Aorta (tissue), 5 donors: ENCODE measurements around the gene APBA3. TPM values are rescaled to one million over a fixed set of nuclear protein-coding genes. Genes with fewer than 3 reads are reported as not detected.
A peak's percentile ranks its signal among the peaks of the same experiment; 100 is the strongest.
"Not testable (repeated sequence)": the region's sequence is repeated elsewhere in the genome, so short reads cannot be mapped to it uniquely, and the experiment has no call there.

Experiments
- ATAC-seq: fragments of 200-7000 bp; cut with Tn5 transposase; one replicate; pipeline ENCODE4 v1.9.1; 2022; ENCODE audit warnings: moderate library complexity; ENCODE audit not compliant: low FRiP score
- DNase-seq, 2 donors: peaks; one replicate each; pipeline ENCODE4 v3.0.0-alpha.2; 2020
- H3K27ac ChIP-seq, 2 donors: one replicate each; pipeline ENCODE4 v1.5.1; 2013; ENCODE audit warnings: low read length in 2 of 2, mild to moderate bottlenecking in 2 of 2, moderate library complexity in 2 of 2, control low read depth in 1 of 2, inconsistent platforms in 1 of 2, low read depth in 1 of 2
- H3K27me3 ChIP-seq, 2 donors: one replicate each; pipeline ENCODE4 v1.6.1; 2013; ENCODE audit warnings: control low read depth in 1 of 2, low read length in 1 of 2, mild to moderate bottlenecking in 1 of 2, moderate library complexity in 1 of 2; ENCODE audit not compliant: insufficient read depth in 2 of 2, control insufficient read depth in 1 of 2
- H3K36me3 ChIP-seq, 2 donors: one replicate each; pipeline ENCODE4 v1.6.1; 2013; ENCODE audit warnings: control low read depth in 1 of 2, low read length in 1 of 2, mild to moderate bottlenecking in 1 of 2; ENCODE audit not compliant: insufficient read depth in 2 of 2, control insufficient read depth in 1 of 2
- H3K4me1 ChIP-seq, 2 donors: one replicate each; pipeline ENCODE4 v1.6.1; 2013; ENCODE audit warnings: low read length in 2 of 2, control low read depth in 1 of 2, mild to moderate bottlenecking in 1 of 2, moderate library complexity in 1 of 2; ENCODE audit not compliant: insufficient read depth in 2 of 2, control insufficient read depth in 1 of 2
- H3K4me3 ChIP-seq, 2 donors: one replicate each; pipeline ENCODE4 v1.5.1; 2013; ENCODE audit warnings: low read length in 2 of 2, control low read depth in 1 of 2, mild to moderate bottlenecking in 1 of 2
- H3K9me3 ChIP-seq: one replicate; pipeline ENCODE4 v1.6.1; 2013; ENCODE audit warnings: mild to moderate bottlenecking, low read length; ENCODE audit not compliant: control insufficient read depth
- WGBS, 2 donors: extraction: QIAGEN DNeasy Blood & Tissue Kit; methylation state at CpG; one replicate each; pipeline ENCODE4 v1.1.7; 2013; 5-methylcytosine and 5-hydroxymethylcytosine counted together
- intact Hi-C, 2 donors: fragments of 100-400 bp; cut with DNase I; formaldehyde crosslinking; loops; one replicate each; pipeline versions ENCODE4 v1.14.2 to v1.15.0; 2022
- polyA plus RNA-seq, 2 donors: library from polyadenylated mRNA; stranded (reverse); fragments of 200-250 nt; gene quantifications; one replicate each; pipeline ENCODE4 v1.2.3, GENCODE V29; 2013
- total RNA-seq, 2 donors: library from RNA; stranded (reverse); fragmentation: NEBNext Ultra II Directional; extraction: Animal tissue kit (Norgen Biotek cat#: 25700); gene quantifications; one replicate each; pipeline ENCODE4 v1.2.1, GENCODE V29; 2021
- donor health status: healthy with polysubstance abuse.
- donor health status: Bipolar disorder and iron deficiency.
- donor health status: DM: no; HTN: no; CAD: no.
- donor health status: DM: no; HTN: no; CAD: no.
- donor health status: DM: yes; HTN: yes; CAD: no.

Gene APBA3
- total and polyA plus RNA-seq, 4 donors: 7.1 to 25.6 (median 20.0) TPM

DNA sequence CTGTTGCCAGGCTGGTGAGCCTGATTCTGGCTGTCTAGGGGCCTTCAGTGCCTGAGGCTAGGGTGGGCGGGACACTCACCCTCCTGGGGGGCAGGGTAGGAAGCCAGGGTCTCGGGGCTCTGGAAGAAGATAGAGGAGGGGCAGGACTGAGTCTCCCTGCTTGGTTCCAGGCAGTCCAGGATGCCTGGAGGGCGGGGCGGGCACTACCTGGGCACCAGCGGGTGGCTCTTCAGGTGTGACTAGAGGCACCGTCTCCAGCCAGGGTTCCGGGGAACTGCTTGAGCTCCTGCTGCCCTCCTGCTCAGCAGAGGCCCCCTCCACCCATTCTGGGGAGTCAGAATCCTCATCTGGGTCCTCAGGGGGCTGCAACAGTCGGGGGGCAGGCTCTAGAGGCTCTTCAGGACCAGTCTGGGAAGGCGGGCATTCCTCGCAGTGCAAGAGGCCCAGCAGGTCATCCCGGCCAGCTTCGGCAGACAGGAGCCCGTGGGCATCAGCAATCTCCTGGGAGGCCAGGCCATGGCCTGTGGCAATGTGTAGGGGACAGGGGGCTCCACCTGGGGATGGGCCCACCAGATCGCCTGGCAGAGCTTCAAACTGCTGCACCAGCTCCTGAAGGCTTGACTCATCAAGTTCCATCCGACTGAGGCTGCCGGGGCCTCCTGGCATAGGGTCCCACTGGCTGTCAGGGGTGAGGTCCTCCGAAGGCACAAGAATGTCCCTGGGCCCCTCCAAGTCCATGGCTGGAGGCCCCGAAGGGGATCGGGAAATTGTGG lies 1.8 kb downstream of the APBA3 start:
- H3K27me3 ChIP-seq: no peaks in the 10 kb centered on the region
- H3K4me3 ChIP-seq: no peak overlapping the region
- DNase-seq: no peak
- 85 to 86% methylated on average over 19 of the region's 19 CpGs for WGBS, 2 donors
- no peaks in the 10 kb centered on the region for H3K36me3 ChIP-seq
- no peaks in the 10 kb centered on the region for H3K4me1 ChIP-seq
- no peaks in the 10 kb centered on the region for H3K9me3 ChIP-seq
- intact Hi-C loops: loop anchor here in 1 of 2 donors (5.0 kb wide), 2 partner anchors 213 to 228 kb away; partner anchors contain the start of genes DAPK3 and EEF2
- H3K27ac ChIP-seq: no peak overlapping the region
- ATAC-seq: no peak

DNA sequence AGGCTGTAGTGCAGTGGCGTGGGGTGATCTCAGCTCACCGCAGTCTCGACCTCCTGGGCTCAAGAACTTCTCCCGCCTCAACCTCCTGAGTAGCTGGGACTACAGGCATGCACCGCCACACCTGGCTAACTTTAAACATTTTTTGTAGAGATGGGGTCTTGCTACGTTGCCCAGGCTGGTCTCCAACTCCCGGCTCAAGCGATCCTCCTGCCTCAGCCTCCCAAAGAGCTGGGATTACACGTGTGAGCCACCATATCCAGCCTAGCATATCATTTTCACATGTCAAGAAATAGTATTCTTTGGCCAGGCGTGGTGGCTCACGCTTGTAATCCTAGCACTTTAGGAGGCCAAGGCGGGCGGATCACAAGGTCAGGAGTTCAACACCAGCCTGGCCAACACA lies 3.2 kb downstream of the APBA3 start:
- H3K4me1 ChIP-seq, H3K9me3 ChIP-seq, H3K36me3 ChIP-seq, DNase-seq, H3K27ac ChIP-seq, H3K27me3 ChIP-seq, ATAC-seq, intact Hi-C loops, H3K4me3 ChIP-seq: not testable (repeated sequence)
- WGBS, 2 donors: 96 to 98% methylated on average over 13 of the region's 13 CpGs

- intact Hi-C loops, H3K36me3 ChIP-seq, H3K9me3 ChIP-seq, H3K27me3 ChIP-seq, ATAC-seq, H3K4me1 ChIP-seq, H3K27ac ChIP-seq, DNase-seq, H3K4me3 ChIP-seq: not testable (repeated sequence)
- 98 to 99% methylated on average over 7 of the region's 7 CpGs for WGBS, 2 donors
These were observed 3.8 kb downstream of the APBA3 start for GRCh38 chr19:3757705-3758104.

GRCh38 chr19:3753631-3754410 lies 7.7 kb downstream of the APBA3 start:
- no peak overlapping the region for H3K27ac ChIP-seq
- H3K36me3 ChIP-seq: no peaks in the 10 kb centered on the region
- H3K4me1 ChIP-seq: no peaks in the 10 kb centered on the region
- H3K4me3 ChIP-seq: no peak overlapping the region
- ATAC-seq: peak; percentile 26
- DNase-seq: no peak
- no peaks in the 10 kb centered on the region for H3K27me3 ChIP-seq
- 95% methylated on average over 50 to 51 of the region's 51 CpGs for WGBS, 2 donors
- no peaks in the 10 kb centered on the region for H3K9me3 ChIP-seq
- intact Hi-C loops: no loop called here

GRCh38 chr19:3752492-3752891 lies 9.0 kb downstream of the APBA3 start:
- no peaks in the 10 kb centered on the region for H3K36me3 ChIP-seq

GRCh38 chr19:3751236-3751635 lies 10.3 kb downstream of the APBA3 start:
- intact Hi-C loops: no loop called here
- Histone ChIP-seq H3K4me1 (no peaks in the 10 kb centered on the region), H3K27me3 (no peaks in the 10 kb centered on the region), H3K27ac (no peak overlapping the region), H3K9me3 (no peaks in the 10 kb centered on the region), H3K36me3 (no peaks in the 10 kb centered on the region), H3K4me3 (no peak overlapping the region)
- ATAC-seq: no peak
- 92 to 94% methylated on average over 29 to 30 of the region's 30 CpGs for WGBS, 2 donors
- DNase-seq: no peak

More at GRCh38 chr19:3752492-3752891, 9.0 kb downstream of the APBA3 start:
- Histone ChIP-seq H3K4me1 (no peaks in the 10 kb centered on the region), H3K27ac (no peak overlapping the region), H3K27me3 (no peaks in the 10 kb centered on the region), H3K4me3 (no peak overlapping the region), H3K9me3 (no peaks in the 10 kb centered on the region)
- DNase-seq (no peak), ATAC-seq (no peak)
- intact Hi-C loops: no loop called here
- 82 to 84% methylated on average over 20 to 25 of the region's 25 CpGs for WGBS, 2 donors

DNA sequence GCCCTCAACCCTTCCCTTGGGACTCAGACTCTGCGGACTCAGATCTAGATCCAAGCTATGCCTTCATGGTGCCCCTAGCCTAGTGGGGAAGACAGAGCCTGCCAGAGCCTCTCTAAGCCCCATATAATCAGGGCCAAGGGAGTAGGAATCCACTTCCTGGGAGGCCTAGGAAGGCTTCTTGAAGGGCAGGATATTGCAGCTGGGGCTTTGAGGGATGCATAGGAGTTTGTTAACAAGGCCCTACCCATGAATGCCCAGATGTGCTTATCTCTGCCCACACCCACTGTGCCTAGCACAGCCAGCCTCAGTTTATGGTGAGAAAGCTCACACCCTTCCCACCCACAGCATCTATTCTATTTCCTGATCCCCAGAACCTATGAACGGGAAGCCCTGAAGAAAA lies 11.3 kb downstream of the APBA3 start:
- no peaks in the 10 kb centered on the region for H3K4me1 ChIP-seq
- ATAC-seq (no peak), DNase-seq (no peak)
- H3K4me3 ChIP-seq: no peak overlapping the region
- intact Hi-C loops: no loop called here
- H3K27ac ChIP-seq: no peak overlapping the region
- WGBS, 2 donors: 96 to 98% methylated on average over 2 of the region's 2 CpGs
- H3K36me3 ChIP-seq: no peaks in the 10 kb centered on the region
- H3K9me3 ChIP-seq: no peaks in the 10 kb centered on the region
- no peaks in the 10 kb centered on the region for H3K27me3 ChIP-seq

- no peak for ATAC-seq
- Histone ChIP-seq H3K9me3 (no peaks in the 10 kb centered on the region), H3K4me3 (no peak overlapping the region), H3K36me3 (no peaks in the 10 kb centered on the region), H3K27ac (no peak overlapping the region), H3K27me3 (no peaks in the 10 kb centered on the region), H3K4me1 (no peaks in the 10 kb centered on the region)
- WGBS, 2 donors: 78 to 85% methylated on average over 8 of the region's 8 CpGs
- DNase-seq: no peak
- intact Hi-C loops: no loop called here
These were observed 12.5 kb downstream of the APBA3 start for GRCh38 chr19:3748965-3749364.
